SU-DHL-6 (cell line): ENCODE data around the gene USP30.

Source experiments
- H2AFZ ChIP-seq: fragments of 200-600 bp; sonication (generic); 2 replicates; pipeline ENCODE4 v1.6.1; 2014; ENCODE audit warnings: low read depth, mild to moderate bottlenecking, moderate library complexity, mixed read lengths, antibody characterized with exemption, low read length; ENCODE audit not compliant: severe bottlenecking
- H3F3A ChIP-seq: fragments of 200-600 bp; shearing (Covaris generic); 2 replicates; pipeline ENCODE4 v1.6.0; 2016; ENCODE audit warnings: antibody characterized with exemption, mild to moderate bottlenecking; ENCODE audit not compliant: insufficient read depth
- H3K27ac ChIP-seq: fragments of 200-600 bp; sonication (generic); 2 replicates; pipeline ENCODE4 v1.5.1; 2016; ENCODE audit warnings: low read depth, mild to moderate bottlenecking, low read length, moderate library complexity, mixed read lengths
- H3K27me3 ChIP-seq: fragments of 200-600 bp; sonication (generic), shearing (Covaris generic); 2 replicates; pipeline ENCODE4 v1.6.0; 2014; ENCODE audit warnings: mild to moderate bottlenecking, low read length
- H3K36me3 ChIP-seq: fragments of 200-600 bp; sonication (generic); 2 replicates; pipeline ENCODE4 v1.6.1; 2014; ENCODE audit warnings: mild to moderate bottlenecking, low read length, mixed read lengths
- H3K4me2 ChIP-seq: fragments of 300-600, 200-600 bp; shearing (Covaris generic), sonication (generic); 2 replicates; pipeline ENCODE4 v1.6.0; 2014; ENCODE audit warnings: low read length, low read depth, mild to moderate bottlenecking; ENCODE audit not compliant: poor library complexity, severe bottlenecking
- H3K4me3 ChIP-seq: fragments of 200-600 bp; sonication (generic); 2 replicates; pipeline ENCODE4 v1.5.1; 2014; ENCODE audit warnings: antibody characterized with exemption, low read length, mild to moderate bottlenecking, mixed read lengths; ENCODE audit not compliant: insufficient read depth, poor library complexity, severe bottlenecking
- H3K79me2 ChIP-seq: fragments of 200-600 bp; sonication (generic); 2 replicates; pipeline ENCODE4 v1.6.1; 2014; ENCODE audit warnings: mild to moderate bottlenecking, low read length, moderate library complexity; ENCODE audit not compliant: insufficient read depth
- H3K9ac ChIP-seq: fragments of 200-600 bp; sonication (generic); 2 replicates; pipeline ENCODE4 v1.7.0; 2014; ENCODE audit warnings: mild to moderate bottlenecking, low read length
- H3K9me2 ChIP-seq: fragments of 200-600 bp; sonication (generic); replicated peaks from 2 replicates; pipeline ENCODE4 v1.6.1; 2014; ENCODE audit warnings: low read length; ENCODE audit not compliant: insufficient read depth
- H3K9me3 ChIP-seq: fragments of 200-600 bp; sonication (generic); 2 replicates; pipeline ENCODE4 v1.6.1; 2014; ENCODE audit warnings: low read length, mixed read lengths; ENCODE audit not compliant: insufficient read depth
- H4K20me1 ChIP-seq: fragments of 200-600 bp; sonication (generic); 2 replicates; pipeline ENCODE4 v1.6.1; 2014; ENCODE audit warnings: low read depth, mild to moderate bottlenecking, antibody characterized with exemption, low read length, moderate library complexity, mixed read lengths
- EZH2phosphoT487 ChIP-seq: fragments of 200-600 bp; sonication (generic), shearing (Covaris generic); conservative IDR thresholded peaks from 2 replicates; pipeline ENCODE4 v1.6.1; 2018; ENCODE audit warnings: mild to moderate bottlenecking, antibody characterized with exemption, low read length, moderate library complexity, mixed read lengths
- TF ChIP-seq, protein P1 (sequence below): fragments of 200-600 bp; sonication (generic); IDR thresholded peaks from one replicate; pipeline ENCODE4 v1.5.1; 2017; ENCODE audit warnings: antibody characterized with exemption, mild to moderate bottlenecking, low read length, moderate library complexity; ENCODE audit not compliant: insufficient read depth, poor library complexity, severe bottlenecking

USP30 gene

DNA sequence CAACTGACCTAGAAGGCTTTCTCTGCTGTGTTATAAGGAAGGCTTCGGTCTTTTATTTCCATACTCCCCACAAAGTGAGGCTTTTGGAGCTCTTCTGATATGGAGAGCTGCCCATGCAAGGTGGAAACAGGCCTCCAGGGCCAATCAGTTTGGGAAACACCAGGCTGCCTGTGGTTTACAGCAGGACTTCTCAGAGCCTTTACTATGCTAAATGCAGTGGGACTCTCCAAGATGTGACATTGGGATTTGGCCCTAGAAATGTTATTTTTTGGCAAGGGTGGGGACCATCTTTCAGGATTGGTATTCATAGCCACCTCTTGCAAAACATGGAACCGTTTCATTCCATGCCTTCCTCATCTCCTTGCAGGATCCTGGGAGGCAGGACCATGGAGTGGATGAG is 67.7 kb downstream of the USP30 start:
- Histone ChIP-seq H3K9ac (no peak overlapping the region), H3K4me2 (no peak overlapping the region), H4K20me1 (no peaks in the 10 kb centered on the region), H3K36me3 (no peaks in the 10 kb centered on the region), H3K79me2 (no peaks in the 10 kb centered on the region), H3K9me2 (no peaks in the 10 kb centered on the region), H3K27ac (no peak overlapping the region), H3K9me3 (no peaks in the 10 kb centered on the region), H2AFZ (no peak overlapping the region), H3F3A (no peaks in the 10 kb centered on the region), H3K4me3 (no peak overlapping the region), H3K27me3 (no peaks in the 10 kb centered on the region)
- TF ChIP-seq EZH2phosphoT487, result no peak
- TF ChIP-seq, protein P1, sequence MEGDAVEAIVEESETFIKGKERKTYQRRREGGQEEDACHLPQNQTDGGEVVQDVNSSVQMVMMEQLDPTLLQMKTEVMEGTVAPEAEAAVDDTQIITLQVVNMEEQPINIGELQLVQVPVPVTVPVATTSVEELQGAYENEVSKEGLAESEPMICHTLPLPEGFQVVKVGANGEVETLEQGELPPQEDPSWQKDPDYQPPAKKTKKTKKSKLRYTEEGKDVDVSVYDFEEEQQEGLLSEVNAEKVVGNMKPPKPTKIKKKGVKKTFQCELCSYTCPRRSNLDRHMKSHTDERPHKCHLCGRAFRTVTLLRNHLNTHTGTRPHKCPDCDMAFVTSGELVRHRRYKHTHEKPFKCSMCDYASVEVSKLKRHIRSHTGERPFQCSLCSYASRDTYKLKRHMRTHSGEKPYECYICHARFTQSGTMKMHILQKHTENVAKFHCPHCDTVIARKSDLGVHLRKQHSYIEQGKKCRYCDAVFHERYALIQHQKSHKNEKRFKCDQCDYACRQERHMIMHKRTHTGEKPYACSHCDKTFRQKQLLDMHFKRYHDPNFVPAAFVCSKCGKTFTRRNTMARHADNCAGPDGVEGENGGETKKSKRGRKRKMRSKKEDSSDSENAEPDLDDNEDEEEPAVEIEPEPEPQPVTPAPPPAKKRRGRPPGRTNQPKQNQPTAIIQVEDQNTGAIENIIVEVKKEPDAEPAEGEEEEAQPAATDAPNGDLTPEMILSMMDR, result no peak

DNA sequence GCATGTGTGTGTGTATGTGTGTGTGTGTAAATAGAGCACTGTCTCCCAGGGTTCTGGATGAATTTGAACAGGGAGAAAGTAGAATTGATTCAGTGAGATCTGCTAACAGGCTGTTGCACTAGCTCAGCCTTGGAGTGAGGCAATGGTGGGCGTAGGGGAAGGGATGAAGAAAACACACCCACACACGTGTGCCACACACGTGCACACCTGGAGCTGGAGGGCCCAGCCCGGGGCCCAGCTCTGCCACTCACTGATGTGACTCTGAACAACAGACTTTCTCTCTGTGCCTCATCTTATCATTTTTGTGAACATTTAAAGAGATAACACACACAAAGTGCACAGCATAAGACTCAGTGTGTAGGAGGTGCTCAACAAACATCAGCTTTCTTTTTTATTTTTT is 68.2 kb downstream of the USP30 start:
- Histone ChIP-seq H3K36me3 (no peaks in the 10 kb centered on the region), H3K9me2 (no peaks in the 10 kb centered on the region), H3F3A (no peaks in the 10 kb centered on the region), H3K4me3 (no peak overlapping the region), H3K79me2 (no peaks in the 10 kb centered on the region), H3K27ac (no peak overlapping the region), H3K9me3 (no peaks in the 10 kb centered on the region), H3K9ac (no peak overlapping the region), H4K20me1 (no peaks in the 10 kb centered on the region), H3K27me3 (no peaks in the 10 kb centered on the region), H3K4me2 (no peak overlapping the region), H2AFZ (no peak overlapping the region)
- no peak for TF ChIP-seq EZH2phosphoT487
- TF ChIP-seq, protein P1, result no peak

- Histone ChIP-seq H3K27me3 (no peaks in the 10 kb centered on the region), H3K36me3 (no peaks in the 10 kb centered on the region), H3K4me2 (no peak overlapping the region), H3K79me2 (no peaks in the 10 kb centered on the region), H3F3A (no peaks in the 10 kb centered on the region), H2AFZ (no peak overlapping the region), H4K20me1 (no peaks in the 10 kb centered on the region), H3K27ac (no peak overlapping the region), H3K9me2 (no peaks in the 10 kb centered on the region), H3K9ac (no peak overlapping the region), H3K4me3 (no peak overlapping the region), H3K9me3 (no peaks in the 10 kb centered on the region)
- TF ChIP-seq, protein P1, result no peak
- TF ChIP-seq EZH2phosphoT487, result no peak
These were observed 69.0 kb downstream of the USP30 start for GRCh38 chr12:109121346-109121880.
